A673 (cell line): ENCODE results near the gene WNT5A. TPM values are rescaled to one million over a fixed set of nuclear protein-coding genes. Genes with fewer than 3 reads are reported as not detected.

Source experiments
- BruUV-seq: library from RNA; stranded (reverse); fragments of 400-500 nt; replicated peaks from 2 replicates; lab custom pipeline; 2021; lab: Mats Ljungman, UMichigan
- CTCF ChIA-PET: fragments of 300-600 bp; sonication (Branson Sonifier 250); formaldehyde crosslinking; loops from one replicate; lab custom pipeline; 2022; ENCODE audit warnings: antibody characterized with exemption; lab: Charles Lee
- POLR2A ChIA-PET: fragments of 300-600 bp; sonication (Branson Sonifier 250); formaldehyde crosslinking; loops from one replicate; lab custom pipeline; 2022; ENCODE audit warnings: antibody characterized with exemption; ENCODE audit not compliant: low non-redundant PET; lab: Charles Lee
- DNase-seq: peaks from one replicate; pipeline ENCODE4 v3.0.0-alpha.2; 2015; ENCODE audit warnings: low spot score
- H3K27ac ChIP-seq: fragments of 200-600 bp; sonication (generic); 2 replicates; pipeline ENCODE4 v1.5.1; 2016; ENCODE audit warnings: mixed run types, low read depth, mild to moderate bottlenecking, mixed read lengths, antibody characterized with exemption, low read length; ENCODE audit not compliant: poor library complexity, severe bottlenecking
- H3K27me3 ChIP-seq: fragments of 200-600 bp; sonication (generic); replicated peaks from 2 replicates; pipeline ENCODE4 v1.6.1; 2017; ENCODE audit warnings: mixed run types, low read depth, mild to moderate bottlenecking, mixed read lengths, antibody characterized with exemption, low read length; ENCODE audit not compliant: insufficient read depth, poor library complexity
- H3K36me3 ChIP-seq: fragments of 200-600 bp; sonication (generic); 2 replicates; pipeline ENCODE4 v1.6.1; 2016; ENCODE audit warnings: mixed run types, mild to moderate bottlenecking, mixed read lengths, antibody characterized with exemption, low read length; ENCODE audit not compliant: insufficient read depth, poor library complexity, severe bottlenecking
- H3K4me1 ChIP-seq: fragments of 200-600 bp; sonication (generic); 2 replicates; pipeline ENCODE4 v1.6.1; 2017; ENCODE audit warnings: mixed run types, mild to moderate bottlenecking, mixed read lengths, antibody characterized with exemption, low read length; ENCODE audit not compliant: insufficient read depth, poor library complexity, severe bottlenecking
- H3K4me3 ChIP-seq: fragments of 200-600 bp; sonication (generic); 2 replicates; pipeline ENCODE4 v1.5.1; 2016; ENCODE audit warnings: low read depth, mixed run types, mild to moderate bottlenecking, mixed read lengths, low read length; ENCODE audit not compliant: poor library complexity, severe bottlenecking
- H3K9me3 ChIP-seq: fragments of 200-600 bp; sonication (generic); 2 replicates; pipeline ENCODE4 v1.6.1; 2016; ENCODE audit warnings: mixed run types, low read depth, mild to moderate bottlenecking, mixed read lengths, antibody characterized with exemption, low read length; ENCODE audit not compliant: poor library complexity, severe bottlenecking
- EZH2 ChIP-seq: fragments of 200-600 bp; sonication (generic); IDR thresholded peaks from 2 replicates; pipeline ENCODE4 v1.6.1; 2017; ENCODE audit warnings: borderline replicate concordance, low read depth, mild to moderate bottlenecking, mixed read lengths, antibody characterized with exemption, low read length; ENCODE audit not compliant: poor library complexity, severe bottlenecking
- intact Hi-C: fragments of 100-400 bp; cut with micrococcal nuclease; formaldehyde crosslinking; loops from one replicate; pipeline ENCODE4 v1.10.0; 2022; ENCODE audit not compliant: unreplicated experiment
- total RNA-seq: library from RNA; stranded (reverse); gene quantifications from 2 replicates; pipeline ENCODE4 v1.2.3, GENCODE V29; 2021
- TF ChIP-seq, protein P1 (sequence below): fragments of 300-800, 200-600 bp; sonication (generic); conservative IDR thresholded peaks from 2 replicates; pipeline ENCODE4 v1.5.1; 2017; ENCODE audit warnings: low read depth, mild to moderate bottlenecking, antibody characterized with exemption, low read length, moderate library complexity, mixed read lengths

Gene WNT5A
- total RNA-seq, 1 experiment from 2014 or later: 18.9 TPM

DNA sequence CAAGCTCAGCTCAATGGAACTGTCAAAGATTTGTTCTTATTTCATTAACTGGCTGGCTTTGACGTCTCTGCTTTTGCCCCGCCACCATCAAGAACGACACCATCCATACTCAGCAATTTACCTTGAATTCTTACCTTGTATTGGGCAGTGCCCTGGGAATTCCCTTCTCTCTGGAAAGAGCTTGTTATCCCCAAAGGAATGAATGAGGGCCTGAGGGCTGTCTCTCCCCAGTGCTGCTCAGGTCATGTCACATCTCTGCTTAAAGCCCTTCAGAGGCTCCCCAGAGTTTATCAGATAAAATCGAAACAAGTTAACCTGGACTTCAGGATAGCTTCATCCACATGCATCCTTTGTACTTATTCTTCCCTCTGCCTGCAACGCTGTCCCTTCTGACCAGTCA lies 5.9 kb upstream of the WNT5A start:
- Histone ChIP-seq H3K27ac (no peak overlapping the region), H3K27me3 (no peaks in the 10 kb centered on the region), H3K4me3 (no peak overlapping the region), H3K36me3 (no peaks in the 10 kb centered on the region), H3K4me1 (peaks cover 21% of the 10 kb centered on the region), H3K9me3 (no peaks in the 10 kb centered on the region)
- BruUV-seq: no TSS peak
- TF ChIP-seq EZH2: no peak
- TF ChIP-seq, protein P1, sequence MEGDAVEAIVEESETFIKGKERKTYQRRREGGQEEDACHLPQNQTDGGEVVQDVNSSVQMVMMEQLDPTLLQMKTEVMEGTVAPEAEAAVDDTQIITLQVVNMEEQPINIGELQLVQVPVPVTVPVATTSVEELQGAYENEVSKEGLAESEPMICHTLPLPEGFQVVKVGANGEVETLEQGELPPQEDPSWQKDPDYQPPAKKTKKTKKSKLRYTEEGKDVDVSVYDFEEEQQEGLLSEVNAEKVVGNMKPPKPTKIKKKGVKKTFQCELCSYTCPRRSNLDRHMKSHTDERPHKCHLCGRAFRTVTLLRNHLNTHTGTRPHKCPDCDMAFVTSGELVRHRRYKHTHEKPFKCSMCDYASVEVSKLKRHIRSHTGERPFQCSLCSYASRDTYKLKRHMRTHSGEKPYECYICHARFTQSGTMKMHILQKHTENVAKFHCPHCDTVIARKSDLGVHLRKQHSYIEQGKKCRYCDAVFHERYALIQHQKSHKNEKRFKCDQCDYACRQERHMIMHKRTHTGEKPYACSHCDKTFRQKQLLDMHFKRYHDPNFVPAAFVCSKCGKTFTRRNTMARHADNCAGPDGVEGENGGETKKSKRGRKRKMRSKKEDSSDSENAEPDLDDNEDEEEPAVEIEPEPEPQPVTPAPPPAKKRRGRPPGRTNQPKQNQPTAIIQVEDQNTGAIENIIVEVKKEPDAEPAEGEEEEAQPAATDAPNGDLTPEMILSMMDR: no peak
- no peak for DNase-seq
- intact Hi-C loops: no loop called here
- ChIA-PET POLR2A (no interaction called here), CTCF (interaction anchor here (0.6 kb wide), 1 partner anchor 56 kb away, joined by 4 read pairs; no protein-coding TSS in a partner anchor)

DNA sequence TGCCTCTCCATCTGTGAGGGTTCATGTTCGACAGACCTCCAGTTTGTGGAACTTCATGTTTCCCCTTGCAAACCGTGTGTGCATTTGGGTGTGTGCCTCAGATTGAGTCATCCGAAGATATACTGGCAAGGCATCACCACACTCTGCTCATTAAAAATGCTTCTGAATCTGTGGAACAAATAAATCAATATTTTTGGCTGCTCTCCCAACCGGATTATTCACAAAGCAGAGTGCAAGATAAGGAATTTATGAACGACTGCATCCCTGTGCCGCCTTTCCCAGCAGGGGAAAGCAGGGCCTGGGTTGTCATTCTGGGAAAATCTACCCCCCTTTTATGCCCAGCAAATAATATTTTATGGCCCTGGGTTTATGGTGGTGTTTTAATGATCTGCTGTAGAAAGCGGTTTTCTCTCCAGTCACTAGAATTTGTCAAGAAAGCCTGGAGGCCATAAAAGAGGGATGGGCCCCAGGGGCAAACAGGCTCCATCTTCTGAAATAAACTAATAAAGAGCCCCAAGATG lies 4.2 kb upstream of the WNT5A start:
- peak; percentile 63 for DNase-seq
- intact Hi-C loops: no loop called here
- peak overlapping the region; percentile 25 for H3K27ac ChIP-seq
- no TSS peak for BruUV-seq
- no peak overlapping the region for H3K4me3 ChIP-seq
- H3K27me3 ChIP-seq: no peaks in the 10 kb centered on the region
- POLR2A ChIA-PET: no interaction called here
- H3K9me3 ChIP-seq: no peaks in the 10 kb centered on the region
- peaks cover 21% of the 10 kb centered on the region for H3K4me1 ChIP-seq
- no peaks in the 10 kb centered on the region for H3K36me3 ChIP-seq
- CTCF ChIA-PET: no interaction called here
- TF ChIP-seq, protein P1: no peak
- no peak for TF ChIP-seq EZH2

DNA sequence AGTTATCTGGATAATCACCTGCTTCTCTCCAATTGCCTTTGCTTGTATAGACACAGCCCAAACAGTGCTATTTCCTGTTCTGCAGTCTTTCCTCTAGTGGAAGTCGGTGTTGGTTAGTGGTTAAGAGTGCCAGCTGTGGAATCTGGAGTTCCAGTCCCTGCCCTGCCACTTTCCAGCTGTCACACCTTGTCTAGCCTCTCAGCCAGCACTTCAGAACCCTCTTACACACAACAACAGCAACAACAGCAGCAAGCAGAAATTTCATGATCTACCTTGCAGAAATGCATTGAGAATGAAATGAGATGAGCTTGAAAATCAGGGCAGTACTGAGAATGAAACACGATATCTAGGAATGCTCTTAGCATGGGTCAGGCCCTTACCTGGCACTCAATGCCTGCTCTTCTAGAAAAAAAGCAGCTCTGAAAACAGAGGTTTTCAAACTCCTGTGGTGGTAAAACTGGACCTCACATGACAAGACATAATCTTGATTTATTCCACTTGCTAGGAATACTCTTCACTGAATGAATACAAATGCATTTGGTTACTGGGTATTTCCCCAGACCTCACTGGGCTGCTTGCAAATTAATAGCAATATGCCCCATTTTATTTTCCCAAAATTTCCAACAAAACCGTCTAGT lies 3.3 kb upstream of the WNT5A start:
- Histone ChIP-seq H3K4me1 (peaks cover 21% of the 10 kb centered on the region), H3K4me3 (no peak overlapping the region), H3K27me3 (no peaks in the 10 kb centered on the region), H3K36me3 (no peaks in the 10 kb centered on the region), H3K27ac (no peak overlapping the region), H3K9me3 (no peaks in the 10 kb centered on the region)
- no TSS peak for BruUV-seq
- CTCF ChIA-PET: no interaction called here
- no peak for DNase-seq
- POLR2A ChIA-PET: no interaction called here
- intact Hi-C loops: no loop called here
- TF ChIP-seq EZH2: no peak
- TF ChIP-seq, protein P1: no peak
